ENCODE measurements around the gene HOXA11.
A peak's percentile ranks its signal among the peaks of the same experiment; 100 is the strongest.

The HOXA11 gene

GRCh38 chr7:27144781-27145164 lies 40.3 kb downstream of the HOXA11 start:
- no peak for FAIRE-seq

- FAIRE-seq: no peak
Measured at GRCh38 chr7:27143950-27144780, 40.9 kb downstream of the HOXA11 start.

GRCh38 chr7:27143023-27143949 lies 41.7 kb downstream of the HOXA11 start, which contains the start of gene HOXA5:
HOXA5 (minus strand) TSS chr7:27143681; CDS start chr7:27143607, 74 bp downstream.
- no peak for FAIRE-seq

DNA sequence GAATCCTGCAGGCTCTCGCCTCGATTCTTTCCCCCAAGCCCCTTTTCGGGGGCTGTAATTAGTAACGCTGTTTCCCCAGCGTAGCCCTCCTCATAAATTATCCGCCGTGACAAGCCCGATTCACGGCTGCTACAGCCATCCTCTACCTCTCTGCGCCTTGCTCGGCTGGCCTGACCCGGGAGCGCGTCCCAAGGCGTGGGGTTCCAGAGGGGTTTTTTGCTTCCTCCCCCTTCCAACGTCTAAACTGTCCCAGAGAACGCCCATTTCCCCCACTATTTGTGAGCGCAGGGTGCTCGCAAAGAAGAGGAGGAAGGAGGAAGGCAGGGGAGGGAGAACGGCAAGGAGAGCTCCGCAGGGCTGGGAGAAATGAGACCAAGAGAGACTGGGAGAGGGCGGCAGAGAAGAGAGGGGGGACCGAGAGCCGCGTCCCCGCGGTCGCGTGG lies 42.4 kb downstream of the HOXA11 start:
- no peak for FAIRE-seq

- no peak for FAIRE-seq
Measured at GRCh38 chr7:27141923-27142579, 43.0 kb downstream of the HOXA11 start.

- peak; percentile 42 for FAIRE-seq
Measured at GRCh38 chr7:27141137-27141922, 43.7 kb downstream of the HOXA11 start.

- FAIRE-seq: no peak
Measured at GRCh38 chr7:27140126-27140857, 44.7 kb downstream of the HOXA11 start.

DNA sequence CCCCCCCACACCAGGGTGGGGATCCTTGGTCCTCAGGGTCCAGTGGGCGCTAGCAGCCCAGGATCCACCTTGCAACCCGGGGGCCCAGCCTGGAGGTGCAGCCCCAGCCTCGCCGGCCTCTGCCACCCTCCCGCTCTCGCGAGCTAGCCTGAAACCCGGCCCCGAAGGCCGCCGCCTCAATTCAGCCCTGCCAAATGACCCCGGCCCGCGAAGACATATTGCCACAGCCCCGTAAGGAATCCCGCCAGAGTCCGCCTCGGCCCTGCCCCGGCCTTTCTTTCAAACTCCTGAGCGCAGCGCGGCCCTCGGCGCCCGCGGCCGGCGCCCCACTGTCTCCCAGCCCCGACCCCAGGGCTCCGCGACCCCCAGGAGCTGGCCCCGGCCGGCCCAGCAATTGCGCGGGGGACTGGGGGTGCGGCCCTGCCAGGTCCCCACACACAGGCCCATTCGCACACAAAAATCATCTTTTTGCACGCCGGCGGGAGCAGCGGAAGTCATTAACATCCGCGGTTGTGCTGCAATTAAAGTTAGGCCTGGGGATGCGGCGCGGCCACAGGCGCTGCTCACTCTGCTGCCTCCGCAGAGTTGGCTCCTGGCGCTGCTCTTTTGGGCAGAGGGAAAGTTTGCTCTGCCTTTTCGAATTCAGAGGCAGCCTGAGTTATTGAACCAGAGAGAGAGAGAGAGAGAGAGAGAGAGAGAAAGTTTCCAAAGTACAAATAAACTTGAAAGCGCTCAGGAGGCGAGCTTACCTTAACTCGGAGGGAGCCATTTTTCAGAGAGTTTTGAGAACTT lies 45.5 kb downstream of the HOXA11 start:
- no peak for FAIRE-seq

- no peak for FAIRE-seq
Measured at GRCh38 chr7:27138985-27139333, 46.1 kb downstream of the HOXA11 start.

DNA sequence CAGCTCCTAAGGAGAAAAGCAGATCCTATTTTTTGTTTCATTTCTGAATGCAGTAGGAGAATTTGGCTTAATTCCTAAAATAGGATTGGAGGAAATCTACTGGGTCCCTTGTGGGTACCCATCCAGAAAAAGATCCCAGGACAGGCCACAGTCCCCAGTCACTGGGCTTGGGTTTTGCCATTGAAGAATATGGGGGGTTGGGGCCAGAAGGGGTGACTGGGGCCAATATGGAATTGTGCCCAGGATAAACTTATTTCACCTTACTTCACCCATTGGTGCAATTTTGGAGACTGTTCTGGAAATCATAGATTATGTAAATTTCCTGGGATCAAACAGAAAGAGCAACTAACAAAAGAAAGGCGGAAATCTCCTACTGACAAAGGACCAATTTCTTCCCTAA lies 46.6 kb downstream of the HOXA11 start:
- no peak for FAIRE-seq

DNA sequence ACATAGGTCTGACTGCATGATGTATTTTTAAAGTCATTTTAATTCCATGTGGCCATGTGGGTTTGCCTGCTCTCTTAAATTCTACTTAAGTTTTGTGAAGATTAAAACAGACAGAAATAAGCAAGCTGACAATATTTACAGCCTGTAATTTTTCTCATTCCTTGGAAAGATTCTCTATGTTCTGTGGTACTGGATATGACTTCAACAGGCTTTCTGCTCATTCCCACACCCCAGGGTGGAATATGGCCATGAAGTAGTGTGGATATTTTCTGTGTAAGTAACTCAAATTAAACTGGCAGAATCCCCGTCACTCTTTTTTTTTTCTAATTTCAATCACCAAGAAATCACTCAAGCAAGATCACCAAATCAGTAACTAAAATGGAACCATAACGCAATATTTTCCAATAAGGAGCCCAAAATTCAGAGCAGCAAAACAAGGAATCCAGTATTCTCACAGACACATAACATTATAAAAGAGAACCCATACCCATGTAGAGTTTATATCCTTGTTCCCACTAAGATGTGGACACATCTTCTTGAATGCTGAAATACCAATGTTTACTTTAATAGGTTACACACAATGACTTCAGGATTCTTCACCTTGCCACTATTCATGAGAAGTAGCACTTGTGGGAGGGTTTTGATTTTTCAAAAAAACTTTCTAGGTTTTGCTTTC lies 47.3 kb downstream of the HOXA11 start:
- FAIRE-seq: peak; percentile 66

DNA sequence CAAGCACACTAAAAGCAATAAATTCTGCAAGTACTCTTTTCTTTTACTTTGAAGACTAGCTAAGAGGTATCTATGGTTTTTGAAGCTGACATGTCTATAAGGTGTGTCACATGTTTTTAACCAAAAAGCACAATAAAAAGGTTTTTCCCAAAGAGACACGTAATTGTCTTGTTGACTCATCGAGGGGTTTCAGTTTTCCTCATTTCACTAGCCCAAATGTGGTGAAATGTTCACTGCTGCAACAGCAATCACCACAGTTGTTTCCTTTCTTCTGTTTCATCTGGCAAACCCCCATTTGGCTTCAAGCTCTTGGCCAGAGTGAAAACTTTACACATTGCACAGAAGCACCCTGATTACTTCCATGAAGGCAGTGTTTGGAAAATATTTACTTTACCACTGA lies 50.6 kb downstream of the HOXA11 start:
- peak; percentile 66 for FAIRE-seq

- peak; percentile 37 for FAIRE-seq
Measured at GRCh38 chr7:27133409-27134231, 51.4 kb downstream of the HOXA11 start.

DNA sequence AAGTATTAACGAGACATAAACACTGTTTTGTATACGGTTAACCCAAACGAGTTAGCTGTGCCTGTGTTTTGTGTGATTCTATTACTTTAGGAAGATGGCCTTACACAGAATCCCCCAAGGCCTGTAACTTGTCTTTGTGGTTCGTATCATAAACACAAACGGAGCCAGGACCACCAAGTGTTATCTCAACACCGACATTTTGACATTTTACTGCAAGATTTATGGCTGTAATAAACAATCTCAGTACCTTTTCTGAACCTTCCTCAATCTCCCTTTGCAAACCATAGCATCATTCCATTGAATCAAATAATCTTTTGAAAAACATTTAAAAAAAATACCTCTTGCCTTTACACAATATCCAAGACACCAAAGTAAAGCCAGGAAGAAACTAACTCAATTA lies 52.1 kb downstream of the HOXA11 start:
- peak; percentile 71 for FAIRE-seq

GRCh38 chr7:27132214-27132613 lies 52.8 kb downstream of the HOXA11 start:
- FAIRE-seq: peak; percentile 56

DNA sequence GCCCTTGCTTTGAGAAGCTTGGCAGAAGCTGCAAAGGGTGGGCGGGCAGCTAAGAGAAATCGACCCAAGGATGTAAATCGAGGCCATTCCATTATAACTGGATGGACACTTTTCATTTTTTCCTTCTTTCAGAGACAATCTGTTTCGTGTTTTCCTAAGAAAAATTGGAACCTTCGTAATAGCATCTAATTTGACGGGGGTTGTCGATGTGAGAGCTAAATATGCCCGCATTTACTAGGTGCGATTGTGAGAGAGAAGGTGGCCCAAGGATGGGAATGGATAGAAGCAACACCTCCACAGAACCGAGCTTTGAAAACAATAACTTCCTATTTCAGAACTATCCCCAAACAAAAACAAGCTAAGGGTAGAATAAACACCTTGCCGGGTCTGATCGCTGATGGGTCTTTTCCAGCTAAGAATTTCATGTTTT lies 53.6 kb downstream of the HOXA11 start:
- peak; percentile 67 for FAIRE-seq

All from G401.6 (cell line).